WERI-Rb-1 (cell line): ENCODE data around the gene RBM7.

ENCODE experiments used
- DNase-seq: peaks from one replicate; pipeline ENCODE4 v3.0.0-alpha.2; 2020
- H3K27ac ChIP-seq: fragments of 250-450 bp; sonication (Bioruptor Pico); 2 replicates; pipeline ENCODE4 v1.5.1; 2020; ENCODE audit warnings: mild to moderate bottlenecking, moderate library complexity
- H3K27me3 ChIP-seq: fragments of 250-450 bp; sonication (Bioruptor Pico); 2 replicates; pipeline ENCODE4 v1.5.1; 2021; ENCODE audit warnings: mild to moderate bottlenecking, low read depth, moderate library complexity; ENCODE audit not compliant: insufficient read depth, severe bottlenecking
- H3K36me3 ChIP-seq: fragments of 250-450 bp; sonication (Bioruptor Pico); 2 replicates; pipeline ENCODE4 v1.5.1; 2020; ENCODE audit warnings: mild to moderate bottlenecking, moderate library complexity
- H3K4me3 ChIP-seq: 2 replicates; pipeline ENCODE4 v1.5.1; 2011; ENCODE audit warnings: low read depth, mild to moderate bottlenecking, control low read depth, low read length
- H3K9me3 ChIP-seq: fragments of 250-450 bp; sonication (Bioruptor Pico); 2 replicates; pipeline ENCODE4 v1.5.1; 2021; ENCODE audit warnings: mild to moderate bottlenecking, moderate library complexity; ENCODE audit not compliant: severe bottlenecking
- CTCF ChIP-seq: IDR thresholded peaks from 2 replicates; pipeline ENCODE4 v1.5.1; 2011; ENCODE audit warnings: low read depth, mild to moderate bottlenecking, control low read depth, inconsistent platforms, low read length

The RBM7 gene

DNA sequence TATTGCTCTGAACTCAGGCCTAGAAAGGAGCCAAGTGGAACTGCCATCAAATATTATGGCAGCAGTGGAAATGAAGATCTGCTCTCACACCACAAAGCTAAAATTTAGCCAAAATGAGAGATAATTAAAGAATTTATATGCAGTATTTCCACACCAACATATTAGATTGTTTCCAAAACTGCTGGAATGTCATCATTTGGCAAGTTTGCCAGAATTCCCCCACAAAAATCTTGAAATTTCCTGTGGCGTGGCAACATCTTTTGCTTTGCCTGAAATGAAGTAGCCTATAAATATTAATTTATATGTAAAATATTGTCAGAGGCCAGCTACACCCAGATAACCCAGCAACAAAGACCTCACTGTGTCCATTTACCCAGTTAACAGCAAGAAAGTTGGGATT lies 13.9 kb upstream of the RBM7 start:
- Histone ChIP-seq H3K4me3 (no peak overlapping the region), H3K36me3 (no peaks in the 10 kb centered on the region), H3K27me3 (no peaks in the 10 kb centered on the region), H3K27ac (no peak overlapping the region), H3K9me3 (peaks cover 3% of the 10 kb centered on the region)
- DNase-seq, result no peak
- no peak for TF ChIP-seq CTCF

GRCh38 chr11:114392735-114393667 lies 7.5 kb upstream of the RBM7 start:
- Histone ChIP-seq H3K4me3 (no peak overlapping the region), H3K27ac (no peak overlapping the region), H3K9me3 (no peaks in the 10 kb centered on the region), H3K36me3 (no peaks in the 10 kb centered on the region), H3K27me3 (no peaks in the 10 kb centered on the region)
- no peak for DNase-seq
- TF ChIP-seq CTCF, result no peak

DNA sequence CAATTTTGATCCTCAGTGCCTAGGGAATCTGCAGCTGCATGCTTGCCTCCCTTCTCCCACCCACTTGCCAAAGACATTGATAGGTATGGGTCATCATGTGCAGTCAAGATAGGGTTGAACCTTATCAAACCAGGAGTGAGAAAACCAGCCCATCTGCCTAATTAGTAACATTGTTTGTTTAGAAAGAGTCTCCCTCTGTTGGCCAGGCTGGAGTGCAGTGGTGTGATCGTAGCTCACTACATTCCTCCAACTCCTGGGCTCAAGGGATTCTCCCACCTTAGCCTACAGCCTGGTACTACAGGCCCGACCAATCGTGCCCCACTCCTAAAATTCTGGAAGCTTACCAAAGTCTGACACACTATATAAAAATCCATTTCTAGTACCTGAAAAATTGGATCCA lies 4.7 kb upstream of the RBM7 start:
- Histone ChIP-seq H3K36me3 (peaks cover 2% of the 10 kb centered on the region; the same call in 1 of the 2 replicates), H3K4me3 (no peak overlapping the region), H3K27me3 (no peaks in the 10 kb centered on the region), H3K9me3 (no peaks in the 10 kb centered on the region), H3K27ac (no peak overlapping the region)
- peak; percentile 41 for TF ChIP-seq CTCF
- peak; percentile 10 for DNase-seq

DNA sequence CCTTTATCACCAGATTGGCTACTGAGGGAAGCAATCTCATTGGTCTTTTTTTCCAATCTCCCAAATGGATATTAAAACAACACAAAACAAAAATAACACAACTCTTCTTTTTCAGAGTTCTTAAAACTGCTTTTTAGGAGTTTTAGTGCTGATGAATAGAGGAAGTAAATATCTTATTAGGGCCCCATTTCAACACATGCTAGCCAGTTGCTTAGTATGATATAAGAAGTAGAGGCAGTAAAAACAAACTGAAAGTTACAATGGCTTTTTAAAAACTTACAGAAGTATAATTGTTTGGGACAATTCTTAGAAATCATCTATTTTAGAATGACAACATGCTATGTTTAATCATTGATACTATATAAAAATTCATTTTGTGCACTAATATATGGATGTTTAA lies 3.5 kb upstream of the RBM7 start:
- DNase-seq, result no peak
- no peak overlapping the region for H3K27ac ChIP-seq

GRCh38 chr11:114397349-114397982 lies 3.0 kb upstream of the RBM7 start:
- no peaks in the 10 kb centered on the region for H3K9me3 ChIP-seq
- H3K36me3 ChIP-seq, result peaks cover 3% of the 10 kb centered on the region
- no peak for TF ChIP-seq CTCF
- no peaks in the 10 kb centered on the region for H3K27me3 ChIP-seq
- no peak overlapping the region for H3K27ac ChIP-seq
- no peak for DNase-seq
- H3K4me3 ChIP-seq, result no peak overlapping the region

More for the DNA sequence above, 3.5 kb upstream of the RBM7 start:
- peaks cover 3% of the 10 kb centered on the region; the same call in 1 of the 2 replicates for H3K36me3 ChIP-seq
- H3K27me3 ChIP-seq, result no peaks in the 10 kb centered on the region
- H3K9me3 ChIP-seq, result no peaks in the 10 kb centered on the region
- no peak overlapping the region for H3K4me3 ChIP-seq
- no peak for TF ChIP-seq CTCF
